Naive thymus-derived CD4-positive, alpha-beta T cell (primary cell): ENCODE data around the gene SFTA2. TPM values are rescaled to one million over a fixed set of nuclear protein-coding genes. Genes with fewer than 3 reads are reported as not detected.

Source experiments
- ATAC-seq: fragments of 150-1000 bp; cut with Tn5 transposase; 2 replicates; pipeline ENCODE4 v1.10.0; 2021; ENCODE audit warnings: mild to moderate bottlenecking, moderate library complexity
- CTCF ChIA-PET: fragments of 350-600 bp; sonication (Branson Sonifier 250); formaldehyde crosslinking; loops from one replicate; lab custom pipeline; 2021; ENCODE audit warnings: antibody characterized with exemption; lab: Charles Lee
- POLR2A ChIA-PET: fragments of 350-600 bp; sonication (Branson Sonifier 250); formaldehyde crosslinking; loops from one replicate; lab custom pipeline; 2021; ENCODE audit warnings: antibody characterized with exemption, inconsistent platforms; lab: Charles Lee
- DNase-seq, 9 donors: peaks; one replicate each; pipeline versions ENCODE4 v3.0.0 to v3.0.0-alpha.2; 2020 to 2022; ENCODE audit warnings: mixed read lengths in 1 of 9
- H3K27ac ChIP-seq: one replicate; pipeline ENCODE4 v1.7.0; 2013; ENCODE audit warnings: mild to moderate bottlenecking, low read depth, low read length, moderate library complexity
- H3K27me3 ChIP-seq, 2 donors: one replicate each; pipeline ENCODE4 v1.7.0; 2013; ENCODE audit warnings: low read length in 2 of 2, mild to moderate bottlenecking in 2 of 2, moderate library complexity in 2 of 2; ENCODE audit not compliant: control insufficient read depth in 2 of 2, insufficient read depth in 2 of 2
- H3K36me3 ChIP-seq, 3 experiments: 1 replicate in 2 of 3; 2 replicates in 1 of 3; pipeline ENCODE4 v1.7.0; 2013; ENCODE audit warnings: low read length in 3 of 3, mild to moderate bottlenecking in 3 of 3, moderate library complexity in 1 of 3; ENCODE audit not compliant: insufficient read depth in 3 of 3, control insufficient read depth in 2 of 3
- H3K4me1 ChIP-seq, 2 donors: one replicate each; pipeline ENCODE4 v1.7.0; 2013; ENCODE audit warnings: low read length in 2 of 2, mild to moderate bottlenecking in 2 of 2, moderate library complexity in 1 of 2; ENCODE audit not compliant: control insufficient read depth in 2 of 2, insufficient read depth in 2 of 2
- H3K4me3 ChIP-seq: 2 replicates; pipeline ENCODE4 v1.7.0; 2013; ENCODE audit warnings: mild to moderate bottlenecking, low read length
- H3K9me3 ChIP-seq, 3 experiments: 1 replicate in 2 of 3; 2 replicates in 1 of 3; pipeline ENCODE4 v1.7.0; 2013; ENCODE audit warnings: low read length in 3 of 3; ENCODE audit not compliant: control insufficient read depth in 2 of 3
- H3K27ac Mint-ChIP-seq, 9 donors: one replicate each; pipeline ENCODE4 v1.8.0; 2020 to 2022; ENCODE audit warnings: mixed read lengths in 9 of 9, mild to moderate bottlenecking in 8 of 9, moderate library complexity in 5 of 9, inconsistent platforms in 2 of 9
- H3K27me3 Mint-ChIP-seq, 5 donors: one replicate each; pipeline ENCODE4 v1.8.0; 2021 to 2022; ENCODE audit warnings: mixed read lengths in 5 of 5, mild to moderate bottlenecking in 1 of 5
- H3K36me3 Mint-ChIP-seq, 5 donors: one replicate each; pipeline ENCODE4 v1.8.0; 2020 to 2022; ENCODE audit warnings: mixed read lengths in 5 of 5, mild to moderate bottlenecking in 3 of 5, inconsistent platforms in 1 of 5
- H3K4me1 Mint-ChIP-seq, 7 donors: one replicate each; pipeline ENCODE4 v1.8.0; 2020 to 2022; ENCODE audit warnings: mixed read lengths in 7 of 7, mild to moderate bottlenecking in 3 of 7, inconsistent platforms in 1 of 7
- H3K4me3 Mint-ChIP-seq, 10 donors: one replicate each; pipeline ENCODE4 v1.8.0; 2020 to 2022; ENCODE audit warnings: mild to moderate bottlenecking in 10 of 10, mixed read lengths in 10 of 10, moderate library complexity in 6 of 10, inconsistent platforms in 2 of 10
- H3K9me3 Mint-ChIP-seq, 11 donors: one replicate each; pipeline ENCODE4 v1.8.0; 2020 to 2022; ENCODE audit warnings: mixed read lengths in 11 of 11, mild to moderate bottlenecking in 4 of 11, inconsistent platforms in 1 of 11, moderate library complexity in 1 of 11
- intact Hi-C, 2 donors: fragments of 100-400 bp; cut with micrococcal nuclease; formaldehyde crosslinking; loops; one replicate each; pipeline ENCODE4 v1.15.1; 2023
- polyA plus RNA-seq, 2 donors: library from polyadenylated mRNA; unstranded; fragments of 300-500 nt; fragmentation: Illumina TruSeq; gene quantifications; one replicate each; pipeline ENCODE4 v1.2.3, GENCODE V29; 2021
- total RNA-seq, 6 experiments: library from RNA in 5 of 6; stranded (reverse) in 5 of 6; gene quantifications; 1 replicate in 5 of 6; 2 replicates in 1 of 6; pipeline ENCODE4 v1.2.3 and lab custom pipeline; 2021 to 2026

SFTA2 gene
- total RNA-seq (not detected), polyA plus RNA-seq (under 1 TPM in 1 of 2 donors, not detected in 1; 0.34 TPM), total RNA-seq (lab: John Stamatoyannopoulos, UW) (0.67 reads per million)

DNA sequence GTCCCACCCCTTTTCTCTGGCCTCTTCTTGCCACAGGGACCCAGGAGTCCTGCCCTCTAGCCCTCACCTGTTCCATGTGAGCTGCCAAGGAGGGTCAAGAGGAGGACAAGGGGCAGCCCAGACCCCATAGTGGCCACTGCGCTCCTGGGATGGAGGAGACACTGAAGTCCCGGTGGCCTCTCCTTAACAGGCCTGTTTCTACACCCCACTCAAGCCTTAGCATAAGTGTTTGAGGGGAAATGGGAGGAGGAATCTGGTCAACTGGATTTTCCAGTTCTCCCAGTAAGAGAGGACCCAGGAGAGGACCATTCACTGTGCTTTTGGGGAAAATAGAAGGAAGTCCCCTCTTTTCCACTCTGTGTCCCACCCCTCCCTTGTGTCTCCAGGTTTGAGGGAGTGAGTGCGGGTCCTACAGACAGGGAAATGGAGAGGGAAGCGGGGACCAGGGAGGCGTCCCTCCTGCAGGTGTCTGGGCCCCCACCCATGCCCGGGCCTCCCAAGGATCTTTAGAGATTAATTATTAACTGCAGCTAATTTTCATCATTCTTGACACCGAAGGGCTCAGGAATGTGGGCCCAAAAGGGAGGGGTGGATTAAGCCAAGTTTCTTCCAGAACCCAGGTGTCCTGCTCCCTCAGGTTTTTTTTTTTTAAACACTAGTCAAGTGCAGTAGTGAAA lies at the start of gene SFTA2:
Gene SFTA2, minus strand, starts transcription at position 202 of the 677 bp plus-strand sequence. Its CDS starts 74 bp downstream, at position 128.
- Mint-ChIP-seq H3K27me3 (peaks cover 0 to 15% (median 0%) of the 10 kb centered on the region in 5 donors), H3K4me3 (no peak within 1 kb of the TSS), H3K36me3 (peaks cover 0 to 14% (median 9%) of the 10 kb centered on the region in 5 donors), H3K4me1 (peaks cover 0 to 7% (median 3%) of the 10 kb centered on the region in 7 donors), H3K27ac (peak within 1 kb of the TSS in 1 of 9 donors; percentile 32), H3K9me3 (peaks cover 0 to 13% (median 4%) of the 10 kb centered on the region in 11 donors)
- ATAC-seq (no peak), DNase-seq (no peak)
- H3K27me3 ChIP-seq = no peaks in the 10 kb centered on the region
- no peak within 1 kb of the TSS for H3K4me3 ChIP-seq
- H3K27ac ChIP-seq = no peak within 1 kb of the TSS
- peaks cover 0 to 7% (median 0%) of the 10 kb centered on the region in 3 experiments for H3K9me3 ChIP-seq
- no peaks in the 10 kb centered on the region for H3K36me3 ChIP-seq
- no peaks in the 10 kb centered on the region for H3K4me1 ChIP-seq
- intact Hi-C loops = no loop called here
- CTCF ChIA-PET = no interaction called here
- POLR2A ChIA-PET = no interaction called here

DNA sequence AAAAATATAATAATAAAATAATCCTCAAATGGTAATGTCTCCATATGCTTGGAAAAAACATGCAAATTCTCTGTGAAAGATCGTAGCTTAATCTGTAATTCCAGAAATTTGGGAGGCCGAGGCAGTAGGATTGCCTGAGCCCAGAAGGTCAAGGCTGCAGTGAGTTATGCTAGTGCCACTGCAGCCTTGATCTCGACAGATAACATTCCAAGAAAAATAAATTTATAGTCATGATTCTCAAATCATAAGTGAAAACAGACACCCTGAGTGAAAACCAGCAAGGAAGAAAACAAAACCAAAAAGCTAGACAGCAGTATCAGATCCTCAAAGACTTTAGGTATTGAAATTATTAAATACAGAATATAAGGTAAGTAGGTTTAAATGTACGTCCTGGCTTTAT lies 47.7 kb upstream of the SFTA2 start:
- ATAC-seq (no peak), DNase-seq (no peak)
- peaks cover 20 to 51% (median 23%) of the 10 kb centered on the region in 5 donors for H3K27me3 Mint-ChIP-seq
- H3K4me1 Mint-ChIP-seq = peaks cover 0 to 6% (median 0%) of the 10 kb centered on the region in 7 donors
- no peaks in the 10 kb centered on the region for H3K36me3 Mint-ChIP-seq
- no peaks in the 10 kb centered on the region for H3K9me3 ChIP-seq
- no peak overlapping the region for H3K27ac Mint-ChIP-seq
- H3K4me1 ChIP-seq = no peaks in the 10 kb centered on the region
- no peaks in the 10 kb centered on the region for H3K36me3 ChIP-seq
- H3K27ac ChIP-seq = no peak overlapping the region
- peaks cover 0 to 4% (median 0%) of the 10 kb centered on the region in 11 donors for H3K9me3 Mint-ChIP-seq
- CTCF ChIA-PET = no interaction called here
- POLR2A ChIA-PET = interaction anchor here (1.0 kb wide), 1 partner anchor 11 kb away, joined by 4 read pairs; no protein-coding TSS in a partner anchor
- H3K4me3 Mint-ChIP-seq = no peak overlapping the region
- intact Hi-C loops = no loop called here
- H3K27me3 ChIP-seq = no peaks in the 10 kb centered on the region
- H3K4me3 ChIP-seq = no peak overlapping the region

DNA sequence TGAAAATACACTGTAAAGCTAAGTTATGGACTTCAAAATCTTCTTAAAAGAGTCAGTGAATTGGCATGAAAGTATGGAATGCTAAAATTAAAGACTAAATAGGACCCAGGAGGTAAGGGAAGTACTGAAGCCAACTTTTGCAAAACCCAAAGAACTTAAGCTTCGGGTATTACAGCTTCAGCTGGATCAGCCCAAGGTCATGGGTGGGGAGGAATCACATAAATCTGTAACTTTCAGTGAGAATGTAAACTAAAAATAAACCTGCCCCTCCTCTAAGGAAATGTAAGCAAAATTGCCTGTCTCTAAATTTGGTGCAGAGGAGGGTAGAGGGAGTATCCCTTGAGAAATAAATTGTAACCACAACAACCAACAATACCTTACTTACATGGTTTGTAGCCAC lies 47.2 kb upstream of the SFTA2 start:
- peaks cover 0 to 4% (median 0%) of the 10 kb centered on the region in 11 donors for H3K9me3 Mint-ChIP-seq
- peaks cover 20 to 52% (median 23%) of the 10 kb centered on the region in 5 donors for H3K27me3 Mint-ChIP-seq
- H3K27ac Mint-ChIP-seq = no peak overlapping the region
- H3K4me1 Mint-ChIP-seq = peaks cover 0 to 6% (median 0%) of the 10 kb centered on the region in 7 donors
- no peak overlapping the region for H3K4me3 Mint-ChIP-seq
- H3K36me3 ChIP-seq = no peaks in the 10 kb centered on the region
- POLR2A ChIA-PET = interaction anchor here (1.0 kb wide), 1 partner anchor 11 kb away, joined by 4 read pairs; no protein-coding TSS in a partner anchor
- H3K27me3 ChIP-seq = no peaks in the 10 kb centered on the region
- no peak overlapping the region for H3K27ac ChIP-seq
- CTCF ChIA-PET = no interaction called here
- ATAC-seq (no peak), DNase-seq (no peak)
- intact Hi-C loops = no loop called here
- H3K4me3 ChIP-seq = no peak overlapping the region
- H3K4me1 ChIP-seq = no peaks in the 10 kb centered on the region
- no peaks in the 10 kb centered on the region for H3K9me3 ChIP-seq
- H3K36me3 Mint-ChIP-seq = no peaks in the 10 kb centered on the region

DNA sequence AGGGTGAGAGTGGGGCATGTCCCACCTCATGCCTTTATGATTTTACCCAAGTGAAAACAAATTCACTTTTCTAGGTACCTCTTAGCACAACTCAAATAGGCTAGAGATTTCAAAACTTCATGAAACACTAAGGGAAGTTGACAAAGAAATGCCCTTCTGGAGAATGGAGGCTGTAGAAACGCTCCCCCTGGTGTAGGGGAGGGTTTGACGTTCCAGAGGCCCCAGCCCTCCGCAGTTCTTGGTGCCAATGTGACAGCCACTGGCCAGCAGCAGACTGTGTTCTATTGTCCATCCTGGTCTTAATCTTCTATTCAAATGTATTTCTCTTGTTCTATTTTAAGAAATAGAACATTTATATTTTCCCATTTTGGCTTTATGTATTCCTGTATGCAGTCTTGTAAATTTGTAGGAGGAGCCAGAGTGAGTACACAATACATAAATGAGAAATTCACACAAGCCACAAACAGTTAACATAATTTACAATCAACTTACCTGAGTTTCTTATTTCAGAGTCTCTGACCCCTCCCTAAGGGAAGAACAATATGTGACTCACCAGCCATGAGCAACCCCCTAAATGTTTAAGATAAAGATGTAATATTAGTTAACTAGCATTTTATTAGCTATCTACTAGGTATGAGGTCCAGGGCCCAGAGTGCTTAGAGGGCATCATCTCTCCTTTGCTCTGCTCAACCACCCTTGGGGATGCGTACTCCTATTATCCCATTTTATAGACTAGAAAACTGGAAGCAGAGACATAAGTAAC lies 42.7 kb upstream of the SFTA2 start:
- DNase-seq = no peak
- Histone ChIP-seq H3K9me3 (no peaks in the 10 kb centered on the region), H3K4me1 (no peaks in the 10 kb centered on the region), H3K27ac (no peak overlapping the region), H3K36me3 (no peaks in the 10 kb centered on the region), H3K27me3 (no peaks in the 10 kb centered on the region), H3K4me3 (no peak overlapping the region)
- ChIA-PET POLR2A (no interaction called here), CTCF (interaction anchor here (0.7 kb wide), 1 partner anchor 80 kb away, joined by 3 read pairs; no protein-coding TSS in a partner anchor)
- Mint-ChIP-seq H3K36me3 (no peaks in the 10 kb centered on the region), H3K4me3 (no peak overlapping the region), H3K9me3 (peaks cover 0 to 4% (median 0%) of the 10 kb centered on the region in 11 donors), H3K27ac (no peak overlapping the region), H3K4me1 (no peaks in the 10 kb centered on the region), H3K27me3 (peaks cover 4 to 36% (median 14%) of the 10 kb centered on the region in 5 donors)
- no peak for ATAC-seq
- intact Hi-C loops = no loop called here

DNA sequence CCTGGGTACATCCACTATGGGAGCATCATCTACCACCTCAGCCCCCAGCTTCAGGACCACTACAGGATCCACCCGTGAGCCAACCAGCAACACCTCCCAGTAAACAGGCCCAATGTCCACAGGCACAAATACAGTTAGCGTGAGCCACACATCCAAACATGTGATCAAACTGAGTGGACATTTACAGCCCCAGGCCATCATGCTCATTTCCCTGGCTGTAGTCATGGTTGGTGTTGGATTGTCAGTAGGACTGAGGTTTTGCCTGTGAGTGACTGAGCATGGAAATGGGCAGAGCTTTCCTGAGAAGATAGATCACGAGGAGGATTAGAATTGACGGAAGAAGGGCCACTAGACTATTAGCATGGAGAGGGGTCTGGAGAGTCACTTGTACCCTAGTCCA lies 40.8 kb upstream of the SFTA2 start:
- H3K36me3 ChIP-seq = no peaks in the 10 kb centered on the region
- ChIA-PET POLR2A (no interaction called here), CTCF (no interaction called here)
- no peak overlapping the region for H3K4me3 ChIP-seq
- H3K9me3 ChIP-seq = no peaks in the 10 kb centered on the region
- Mint-ChIP-seq H3K27me3 (peaks cover 7 to 22% (median 15%) of the 10 kb centered on the region in 5 donors), H3K27ac (no peak overlapping the region), H3K4me1 (no peaks in the 10 kb centered on the region), H3K9me3 (peaks cover 0 to 4% (median 0%) of the 10 kb centered on the region in 11 donors), H3K4me3 (no peak overlapping the region), H3K36me3 (no peaks in the 10 kb centered on the region)
- H3K27ac ChIP-seq = no peak overlapping the region
- no peak for ATAC-seq
- intact Hi-C loops = no loop called here
- no peaks in the 10 kb centered on the region for H3K4me1 ChIP-seq
- DNase-seq = no peak
- no peaks in the 10 kb centered on the region for H3K27me3 ChIP-seq

DNA sequence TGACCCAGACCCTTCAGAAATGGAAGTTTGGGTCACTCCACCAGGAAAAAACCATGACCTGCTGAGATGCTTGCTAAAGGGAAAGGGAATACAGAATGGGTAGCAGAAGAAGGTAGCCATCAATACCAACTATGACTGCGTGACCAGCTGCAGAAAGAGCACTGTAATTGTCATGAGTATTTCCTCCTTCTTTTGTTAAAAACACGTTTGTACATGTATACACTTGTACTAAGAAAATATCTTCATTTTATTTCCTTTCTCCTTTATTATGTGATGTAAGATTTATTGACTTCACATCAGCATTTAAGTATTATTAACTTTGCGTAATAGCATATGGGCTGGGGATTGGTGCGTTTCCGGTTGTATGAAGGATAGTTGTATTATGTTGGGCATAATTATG lies 39.0 kb upstream of the SFTA2 start:
- ChIA-PET POLR2A (no interaction called here), CTCF (interaction anchor here (0.6 kb wide), 1 partner anchor 704 kb away, joined by 3 read pairs; no protein-coding TSS in a partner anchor)
- no peaks in the 10 kb centered on the region for H3K36me3 ChIP-seq
- H3K9me3 ChIP-seq = no peaks in the 10 kb centered on the region
- no peak overlapping the region for H3K27ac ChIP-seq
- Mint-ChIP-seq H3K27me3 (peaks cover 8 to 27% (median 18%) of the 10 kb centered on the region in 5 donors), H3K36me3 (no peaks in the 10 kb centered on the region), H3K9me3 (peaks cover 0 to 3% (median 0%) of the 10 kb centered on the region in 11 donors), H3K4me3 (no peak overlapping the region), H3K4me1 (peaks cover 0 to 5% (median 0%) of the 10 kb centered on the region in 7 donors), H3K27ac (no peak overlapping the region)
- DNase-seq (no peak), ATAC-seq (no peak)
- H3K4me1 ChIP-seq = no peaks in the 10 kb centered on the region
- intact Hi-C loops = no loop called here
- H3K27me3 ChIP-seq = no peaks in the 10 kb centered on the region
- no peak overlapping the region for H3K4me3 ChIP-seq
